GF-D8 (cell line): ENCODE data around the gene NOS3.

Experiments
- DNase-seq: peaks from one replicate; lab custom pipeline; 2025; lab: John Stamatoyannopoulos, UW

NOS3 gene

GRCh38 chr7:150979713-150980390 is 11.0 kb upstream of the NOS3 start:
- no peak for DNase-seq

- no peak for DNase-seq
Observed at GRCh38 chr7:150980663-150981062, 10.2 kb upstream of the NOS3 start.

GRCh38 chr7:150981644-150982043 is 9.2 kb upstream of the NOS3 start:
- DNase-seq: no peak

GRCh38 chr7:150982351-150982750 is 8.5 kb upstream of the NOS3 start:
- DNase-seq: no peak

GRCh38 chr7:150983893-150984368 is 6.9 kb upstream of the NOS3 start:
- no peak for DNase-seq

- peak; percentile 29 for DNase-seq
Observed at GRCh38 chr7:150986099-150986512, 4.7 kb upstream of the NOS3 start.

- no peak for DNase-seq
Observed at GRCh38 chr7:150986556-150986955, 4.3 kb upstream of the NOS3 start.

- no peak for DNase-seq
Observed at GRCh38 chr7:150988230-150989226, 2.3 kb upstream of the NOS3 start.

- no peak for DNase-seq
Observed at GRCh38 chr7:150989456-150989855, 1.4 kb upstream of the NOS3 start.

GRCh38 chr7:150992051-150992640 is 1.3 kb downstream of the NOS3 start:
- DNase-seq: no peak

- no peak for DNase-seq
Observed at GRCh38 chr7:150992833-150993302, 2.1 kb downstream of the NOS3 start.

GRCh38 chr7:150993511-150993910 is 2.7 kb downstream of the NOS3 start:
- no peak for DNase-seq

GRCh38 chr7:150994141-150994837 is 3.5 kb downstream of the NOS3 start:
- DNase-seq: peak; percentile 85

- DNase-seq: no peak
Observed at GRCh38 chr7:150994838-150995510, 4.2 kb downstream of the NOS3 start.

GRCh38 chr7:150996376-150997074 is 5.7 kb downstream of the NOS3 start:
- peak; percentile 43 for DNase-seq

GRCh38 chr7:150997075-150997511 is 6.3 kb downstream of the NOS3 start:
- peak; percentile 42 for DNase-seq

GRCh38 chr7:150997817-150998216 is 7.0 kb downstream of the NOS3 start:
- DNase-seq: no peak

GRCh38 chr7:150998341-150998740 is 7.5 kb downstream of the NOS3 start:
- no peak for DNase-seq

GRCh38 chr7:150999001-150999400 is 8.2 kb downstream of the NOS3 start:
- no peak for DNase-seq

- no peak for DNase-seq
Observed at GRCh38 chr7:150999497-151000230, 8.8 kb downstream of the NOS3 start.
